ENCODE measurements around the gene PLA2G10. TPM values are rescaled to one million over a fixed set of nuclear protein-coding genes. Genes with fewer than 3 reads are reported as not detected.
"Not testable (repeated sequence)": the region's sequence is repeated elsewhere in the genome, so short reads cannot be mapped to it uniquely, and the experiment has no call there.

Gene PLA2G10
- total and polyA plus RNA-seq, 2 donors (not counting 1 experiment from before 2014, with no cell fraction given), result not detected

DNA sequence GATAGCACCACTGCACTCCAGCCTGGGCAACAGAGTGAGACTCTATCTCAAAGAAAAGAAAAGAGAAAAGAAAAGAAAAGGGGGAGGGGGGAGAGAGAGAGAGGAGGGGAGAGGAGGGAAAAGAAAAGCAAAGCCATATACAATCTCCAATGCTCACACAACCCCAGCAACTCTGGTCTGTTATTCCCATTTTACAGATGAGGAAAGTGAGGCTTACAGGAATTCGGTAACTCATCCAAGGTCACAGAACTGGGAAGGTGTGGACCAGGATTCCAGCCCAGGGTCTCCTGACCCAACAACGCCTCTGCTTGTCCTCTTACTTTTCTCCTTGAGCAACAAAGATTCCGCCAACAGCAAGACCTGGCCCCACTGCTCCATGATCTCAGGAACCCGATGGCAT is 13.0 kb downstream of the PLA2G10 start:
- H3K36me3 ChIP-seq (ENCODE audit: control insufficient read depth, insufficient read depth, low read length), result no peaks in the 10 kb centered on the region
- H3K9me3 ChIP-seq (ENCODE audit: control insufficient read depth, insufficient read depth, low read depth, low read length), result no peaks in the 10 kb centered on the region
- no peak overlapping the region for H2AFZ ChIP-seq (ENCODE audit: low read length)
- no peak overlapping the region for H3K27ac ChIP-seq (ENCODE audit: insufficient read depth, low read length)
- no peaks in the 10 kb centered on the region for H3K79me2 ChIP-seq (ENCODE audit: control insufficient read depth, insufficient read depth, low read length)
- no peaks in the 10 kb centered on the region for H4K20me1 ChIP-seq (ENCODE audit: control insufficient read depth, extremely low read depth, insufficient read depth, low read length)
- no peak overlapping the region for H3K9ac ChIP-seq (ENCODE audit: insufficient read depth, low read length)
- H3K27me3 ChIP-seq (ENCODE audit: control insufficient read depth, insufficient read depth, low read length), result no peaks in the 10 kb centered on the region
- no peak overlapping the region for H3K4me2 ChIP-seq (ENCODE audit: extremely low read depth, insufficient read depth, low read length)
- no peak for TF ChIP-seq EZH2 (IDR thresholded peaks at IDR 0.05; ENCODE audit: low read length, missing control alignments)
- TF ChIP-seq, protein P1, sequence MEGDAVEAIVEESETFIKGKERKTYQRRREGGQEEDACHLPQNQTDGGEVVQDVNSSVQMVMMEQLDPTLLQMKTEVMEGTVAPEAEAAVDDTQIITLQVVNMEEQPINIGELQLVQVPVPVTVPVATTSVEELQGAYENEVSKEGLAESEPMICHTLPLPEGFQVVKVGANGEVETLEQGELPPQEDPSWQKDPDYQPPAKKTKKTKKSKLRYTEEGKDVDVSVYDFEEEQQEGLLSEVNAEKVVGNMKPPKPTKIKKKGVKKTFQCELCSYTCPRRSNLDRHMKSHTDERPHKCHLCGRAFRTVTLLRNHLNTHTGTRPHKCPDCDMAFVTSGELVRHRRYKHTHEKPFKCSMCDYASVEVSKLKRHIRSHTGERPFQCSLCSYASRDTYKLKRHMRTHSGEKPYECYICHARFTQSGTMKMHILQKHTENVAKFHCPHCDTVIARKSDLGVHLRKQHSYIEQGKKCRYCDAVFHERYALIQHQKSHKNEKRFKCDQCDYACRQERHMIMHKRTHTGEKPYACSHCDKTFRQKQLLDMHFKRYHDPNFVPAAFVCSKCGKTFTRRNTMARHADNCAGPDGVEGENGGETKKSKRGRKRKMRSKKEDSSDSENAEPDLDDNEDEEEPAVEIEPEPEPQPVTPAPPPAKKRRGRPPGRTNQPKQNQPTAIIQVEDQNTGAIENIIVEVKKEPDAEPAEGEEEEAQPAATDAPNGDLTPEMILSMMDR (conservative IDR thresholded peaks at IDR 0.05 in 1 of 2, IDR thresholded peaks at IDR 0.05 in 1 of 2; ENCODE audit: low read depth in 1 of 2, low read length in 2 of 2), result no peak
- DNase-seq (ENCODE audit: low read depth in 2 of 2), result no peak
- H3K4me3 ChIP-seq (replicated peaks in 1 of 4; ENCODE audit: control extremely low read depth in 1 of 4, insufficient read depth in 1 of 4, low read depth in 3 of 4, low read length in 4 of 4), result no peak overlapping the region
- no peaks in the 10 kb centered on the region for H3K4me1 ChIP-seq (ENCODE audit: control insufficient read depth, extremely low read depth, insufficient read depth, low read length)

DNA sequence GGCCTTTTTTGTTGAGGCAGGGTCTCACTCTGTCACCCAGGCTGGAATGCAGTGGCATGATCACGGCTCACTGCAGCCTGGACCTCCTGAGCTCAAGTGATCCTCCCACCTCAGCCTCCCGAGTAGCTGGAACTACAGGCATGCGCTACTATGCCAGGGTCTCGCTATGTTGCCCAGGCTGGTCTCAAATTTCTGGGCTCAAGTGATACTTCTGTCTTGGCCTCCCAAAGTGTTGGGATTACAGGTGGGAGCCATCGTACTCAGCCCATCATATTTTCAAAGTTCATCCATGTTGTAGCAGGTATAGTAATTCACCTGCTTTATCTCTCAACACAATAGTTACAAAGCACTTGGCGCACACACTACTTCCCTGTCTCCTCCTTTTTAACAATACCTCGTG is 13.7 kb downstream of the PLA2G10 start:
- H3K4me1 ChIP-seq (ENCODE audit: control insufficient read depth, extremely low read depth, insufficient read depth, low read length); DNase-seq (ENCODE audit: low read depth in 2 of 2); H3K9me3 ChIP-seq (ENCODE audit: control insufficient read depth, insufficient read depth, low read depth, low read length); H3K27me3 ChIP-seq (ENCODE audit: control insufficient read depth, insufficient read depth, low read length); H3K9ac ChIP-seq (ENCODE audit: insufficient read depth, low read length); H3K4me3 ChIP-seq (replicated peaks in 1 of 4; ENCODE audit: control extremely low read depth in 1 of 4, insufficient read depth in 1 of 4, low read depth in 3 of 4, low read length in 4 of 4); H2AFZ ChIP-seq (ENCODE audit: low read length); H3K36me3 ChIP-seq (ENCODE audit: control insufficient read depth, insufficient read depth, low read length); H3K4me2 ChIP-seq (ENCODE audit: extremely low read depth, insufficient read depth, low read length); H3K79me2 ChIP-seq (ENCODE audit: control insufficient read depth, insufficient read depth, low read length); H4K20me1 ChIP-seq (ENCODE audit: control insufficient read depth, extremely low read depth, insufficient read depth, low read length); H3K27ac ChIP-seq (ENCODE audit: insufficient read depth, low read length): not testable (repeated sequence)

DNA sequence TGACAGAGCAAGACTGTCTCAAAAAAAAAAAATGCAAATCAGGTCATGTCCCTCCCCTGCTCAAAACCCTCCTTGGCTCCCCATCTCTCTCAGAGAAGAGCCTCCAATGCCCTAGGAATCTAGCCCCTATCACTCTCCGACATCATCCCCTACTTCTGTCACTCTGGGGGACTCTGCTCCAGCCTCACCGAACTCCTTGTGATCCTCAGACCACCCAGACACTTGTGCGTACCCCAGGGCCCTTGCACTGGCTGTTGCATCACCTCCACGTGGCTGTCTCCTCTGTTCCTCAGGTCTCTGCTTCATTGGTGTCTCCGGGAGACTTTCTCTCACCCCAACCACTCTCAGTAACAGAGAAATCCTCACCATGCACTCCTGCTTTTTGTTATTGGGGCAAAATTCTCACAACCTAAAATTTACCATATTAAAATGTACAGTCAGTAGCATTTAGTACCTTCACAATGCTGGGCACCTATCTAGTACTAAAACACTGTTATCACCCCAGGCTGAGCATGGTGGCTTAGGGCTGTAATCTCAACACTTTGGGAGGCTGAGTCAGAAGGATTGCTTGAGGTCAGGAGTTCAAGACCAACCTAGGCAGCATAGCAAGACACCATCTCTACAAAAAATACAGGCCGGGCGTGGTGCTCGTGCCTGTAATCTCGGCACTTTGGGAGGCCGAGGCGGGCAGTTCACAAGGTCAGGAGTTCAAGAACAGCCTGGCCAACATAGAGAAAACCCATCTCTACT is 15.2 kb downstream of the PLA2G10 start:
- Histone ChIP-seq H3K4me1 (ENCODE audit: control insufficient read depth, extremely low read depth, insufficient read depth, low read length) (no peaks in the 10 kb centered on the region), H3K27ac (ENCODE audit: insufficient read depth, low read length) (no peak overlapping the region), H3K4me2 (ENCODE audit: extremely low read depth, insufficient read depth, low read length) (no peak overlapping the region), H3K9me3 (ENCODE audit: control insufficient read depth, insufficient read depth, low read depth, low read length) (no peaks in the 10 kb centered on the region), H3K79me2 (ENCODE audit: control insufficient read depth, insufficient read depth, low read length) (no peaks in the 10 kb centered on the region), H3K36me3 (ENCODE audit: control insufficient read depth, insufficient read depth, low read length) (no peaks in the 10 kb centered on the region), H2AFZ (ENCODE audit: low read length) (no peak overlapping the region), H3K27me3 (ENCODE audit: control insufficient read depth, insufficient read depth, low read length) (no peaks in the 10 kb centered on the region), H3K9ac (ENCODE audit: insufficient read depth, low read length) (no peak overlapping the region), H4K20me1 (ENCODE audit: control insufficient read depth, extremely low read depth, insufficient read depth, low read length) (no peaks in the 10 kb centered on the region), H3K4me3 (replicated peaks in 1 of 4; ENCODE audit: control extremely low read depth in 1 of 4, insufficient read depth in 1 of 4, low read depth in 3 of 4, low read length in 4 of 4) (no peak overlapping the region)
- TF ChIP-seq, protein P1 (conservative IDR thresholded peaks at IDR 0.05 in 1 of 2, IDR thresholded peaks at IDR 0.05 in 1 of 2; ENCODE audit: low read depth in 1 of 2, low read length in 2 of 2), result no peak
- no peak for TF ChIP-seq EZH2 (IDR thresholded peaks at IDR 0.05; ENCODE audit: low read length, missing control alignments)
- DNase-seq (ENCODE audit: low read depth in 2 of 2), result no peak

Data from fibroblast of lung (primary cell).